T-helper 2 cell treated with Interferon-gamma antibody and Interleukin-4, amounts not matched to agents 5 μg/mL and 100 μg/mL, for 36 hours (primary cell): Measurements from ENCODE around the gene PHACTR1.
"Not testable (repeated sequence)": the region's sequence is repeated elsewhere in the genome, so short reads cannot be mapped to it uniquely, and the experiment has no call there.

Experiments
- DNase-seq: peaks from one replicate; pipeline ENCODE4 v3.0.0; 2021; ENCODE audit warnings: low spot score
- H3K27ac Mint-ChIP-seq: one replicate; pipeline ENCODE4 v1.8.0; 2021; ENCODE audit warnings: mild to moderate bottlenecking, mixed read lengths
- H3K27me3 Mint-ChIP-seq: one replicate; pipeline ENCODE4 v1.8.0; 2021; ENCODE audit warnings: low read depth, mixed read lengths
- H3K36me3 Mint-ChIP-seq: one replicate; pipeline ENCODE4 v1.8.0; 2021; ENCODE audit warnings: low read depth, mixed read lengths
- H3K4me1 Mint-ChIP-seq: one replicate; pipeline ENCODE4 v1.8.0; 2021; ENCODE audit warnings: low read depth, mixed read lengths
- H3K4me3 Mint-ChIP-seq: one replicate; pipeline ENCODE4 v1.8.0; 2022; ENCODE audit warnings: mild to moderate bottlenecking, moderate library complexity, mixed read lengths
- H3K9me3 Mint-ChIP-seq: one replicate; pipeline ENCODE4 v1.8.0; 2021; ENCODE audit warnings: mixed read lengths

The PHACTR1 gene

GRCh38 chr6:13113981-13114593 is 397.5 kb downstream of the PHACTR1 start:
- H3K36me3 Mint-ChIP-seq: no peaks in the 10 kb centered on the region
- H3K4me3 Mint-ChIP-seq: no peak overlapping the region
- no peak overlapping the region for H3K27ac Mint-ChIP-seq
- no peaks in the 10 kb centered on the region for H3K4me1 Mint-ChIP-seq
- H3K9me3 Mint-ChIP-seq: no peaks in the 10 kb centered on the region
- no peak for DNase-seq
- peaks cover 43% of the 10 kb centered on the region for H3K27me3 Mint-ChIP-seq

- no peaks in the 10 kb centered on the region for H3K9me3 Mint-ChIP-seq
- no peak overlapping the region for H3K4me3 Mint-ChIP-seq
- H3K4me1 Mint-ChIP-seq: no peaks in the 10 kb centered on the region
- DNase-seq: no peak
- no peak overlapping the region for H3K27ac Mint-ChIP-seq
- H3K36me3 Mint-ChIP-seq: no peaks in the 10 kb centered on the region
- peaks cover 36% of the 10 kb centered on the region for H3K27me3 Mint-ChIP-seq
These were observed 399.6 kb downstream of the PHACTR1 start for GRCh38 chr6:13116155-13116554.

- Mint-ChIP-seq H3K27ac (no peak overlapping the region), H3K9me3 (no peaks in the 10 kb centered on the region), H3K4me3 (no peak overlapping the region), H3K36me3 (no peaks in the 10 kb centered on the region), H3K4me1 (no peaks in the 10 kb centered on the region), H3K27me3 (peaks cover 28% of the 10 kb centered on the region)
- no peak for DNase-seq
These were observed 401.0 kb downstream of the PHACTR1 start for GRCh38 chr6:13117570-13117969.

GRCh38 chr6:13119549-13119948 is 403.0 kb downstream of the PHACTR1 start:
- DNase-seq: no peak
- Mint-ChIP-seq H3K27ac (no peak overlapping the region), H3K9me3 (no peaks in the 10 kb centered on the region), H3K36me3 (no peaks in the 10 kb centered on the region), H3K4me3 (no peak overlapping the region), H3K27me3 (peaks cover 21% of the 10 kb centered on the region), H3K4me1 (no peaks in the 10 kb centered on the region)

GRCh38 chr6:13120483-13121482 is 404.2 kb downstream of the PHACTR1 start:
- no peak for DNase-seq
- Mint-ChIP-seq H3K4me1 (no peaks in the 10 kb centered on the region), H3K4me3 (no peak overlapping the region), H3K27me3 (peaks cover 14% of the 10 kb centered on the region), H3K9me3 (no peaks in the 10 kb centered on the region), H3K27ac (no peak overlapping the region), H3K36me3 (no peaks in the 10 kb centered on the region)

GRCh38 chr6:13124131-13124530 is 407.6 kb downstream of the PHACTR1 start:
- H3K27ac Mint-ChIP-seq: no peak overlapping the region
- no peaks in the 10 kb centered on the region for H3K36me3 Mint-ChIP-seq
- no peaks in the 10 kb centered on the region for H3K9me3 Mint-ChIP-seq
- H3K27me3 Mint-ChIP-seq: peaks cover 20% of the 10 kb centered on the region
- no peaks in the 10 kb centered on the region for H3K4me1 Mint-ChIP-seq
- DNase-seq: no peak
- H3K4me3 Mint-ChIP-seq: no peak overlapping the region

GRCh38 chr6:13125841-13126240 is 409.3 kb downstream of the PHACTR1 start:
- H3K36me3 Mint-ChIP-seq: no peaks in the 10 kb centered on the region

GRCh38 chr6:13131935-13132661 is 415.5 kb downstream of the PHACTR1 start:
- no peak overlapping the region for H3K27ac Mint-ChIP-seq

More at GRCh38 chr6:13125841-13126240, 409.3 kb downstream of the PHACTR1 start:
- H3K9me3 Mint-ChIP-seq: no peaks in the 10 kb centered on the region
- no peak overlapping the region for H3K4me3 Mint-ChIP-seq
- DNase-seq: no peak
- H3K27me3 Mint-ChIP-seq: peaks cover 24% of the 10 kb centered on the region
- H3K27ac Mint-ChIP-seq: no peak overlapping the region
- H3K4me1 Mint-ChIP-seq: no peaks in the 10 kb centered on the region

GRCh38 chr6:13133894-13134293 is 417.3 kb downstream of the PHACTR1 start:
- DNase-seq, H3K4me1 Mint-ChIP-seq, H3K9me3 Mint-ChIP-seq, H3K27ac Mint-ChIP-seq, H3K36me3 Mint-ChIP-seq, H3K4me3 Mint-ChIP-seq: not testable (repeated sequence)
- peaks cover 13% of the 10 kb centered on the region for H3K27me3 Mint-ChIP-seq

More at GRCh38 chr6:13131935-13132661, 415.5 kb downstream of the PHACTR1 start:
- Mint-ChIP-seq H3K36me3 (no peaks in the 10 kb centered on the region), H3K27me3 (peaks cover 20% of the 10 kb centered on the region), H3K4me3 (no peak overlapping the region), H3K9me3 (no peaks in the 10 kb centered on the region), H3K4me1 (peaks cover 2% of the 10 kb centered on the region)
- no peak for DNase-seq

- peaks cover 10% of the 10 kb centered on the region for H3K27me3 Mint-ChIP-seq
- H3K4me1 Mint-ChIP-seq: peaks cover 2% of the 10 kb centered on the region
- H3K27ac Mint-ChIP-seq: no peak overlapping the region
- no peaks in the 10 kb centered on the region for H3K36me3 Mint-ChIP-seq
- no peaks in the 10 kb centered on the region for H3K9me3 Mint-ChIP-seq
- DNase-seq: no peak
- no peak overlapping the region for H3K4me3 Mint-ChIP-seq
These were observed 418.6 kb downstream of the PHACTR1 start for GRCh38 chr6:13135152-13135551.

- Mint-ChIP-seq H3K27me3 (peaks cover 3% of the 10 kb centered on the region), H3K36me3 (no peaks in the 10 kb centered on the region), H3K4me1 (no peaks in the 10 kb centered on the region), H3K9me3 (no peaks in the 10 kb centered on the region), H3K4me3 (no peak overlapping the region), H3K27ac (no peak overlapping the region)
- no peak for DNase-seq
These were observed 422.6 kb downstream of the PHACTR1 start for GRCh38 chr6:13139119-13139518.

- Mint-ChIP-seq H3K9me3 (no peaks in the 10 kb centered on the region), H3K4me3 (no peak overlapping the region)
These were observed 424.4 kb downstream of the PHACTR1 start for GRCh38 chr6:13140980-13141379.

GRCh38 chr6:13141387-13141786 is 424.8 kb downstream of the PHACTR1 start:
- Mint-ChIP-seq H3K9me3 (no peaks in the 10 kb centered on the region), H3K4me3 (no peak overlapping the region), H3K27me3 (peaks cover 3% of the 10 kb centered on the region), H3K36me3 (no peaks in the 10 kb centered on the region), H3K4me1 (no peaks in the 10 kb centered on the region), H3K27ac (no peak overlapping the region)
- no peak for DNase-seq

More at GRCh38 chr6:13140980-13141379, 424.4 kb downstream of the PHACTR1 start:
- Mint-ChIP-seq H3K4me1 (no peaks in the 10 kb centered on the region), H3K27me3 (peaks cover 3% of the 10 kb centered on the region), H3K36me3 (no peaks in the 10 kb centered on the region), H3K27ac (no peak overlapping the region)
- no peak for DNase-seq

- H3K36me3 Mint-ChIP-seq: no peaks in the 10 kb centered on the region
These were observed 426.0 kb downstream of the PHACTR1 start for GRCh38 chr6:13142611-13143010.

More at GRCh38 chr6:13142611-13143010, 426.0 kb downstream of the PHACTR1 start:
- no peaks in the 10 kb centered on the region for H3K9me3 Mint-ChIP-seq
- no peaks in the 10 kb centered on the region for H3K4me1 Mint-ChIP-seq
- peaks cover 4% of the 10 kb centered on the region for H3K27me3 Mint-ChIP-seq
- no peak overlapping the region for H3K27ac Mint-ChIP-seq
- H3K4me3 Mint-ChIP-seq: no peak overlapping the region
- DNase-seq: no peak
